HCT116 (cell line): Measurements from ENCODE around the gene MAP1LC3B.

ENCODE experiments used
- CTCF ChIP-seq, 3 experiments: fragments of 200-600 bp in 1 of 3; sonication (generic) in 1 of 3; IDR thresholded peaks in 2 of 3; conservative IDR thresholded peaks in 1 of 3; 2 replicates each; pipeline ENCODE4 v1.5.1; 2012 to 2017; ENCODE audit warnings: low read depth in 2 of 3, low read length in 2 of 3, antibody characterized with exemption in 1 of 3, borderline replicate concordance in 1 of 3, control low read depth in 1 of 3, mild to moderate bottlenecking in 1 of 3, mixed read lengths in 1 of 3, mixed run types in 1 of 3, moderate library complexity in 1 of 3; ENCODE audit not compliant: insufficient read depth in 1 of 3
- EZH2 ChIP-seq: fragments of 200-600 bp; sonication (generic); IDR thresholded peaks from 2 replicates; pipeline ENCODE4 v1.6.1; 2017; ENCODE audit warnings: antibody characterized with exemption, mixed run types
- EZH2phosphoT487 ChIP-seq: fragments of 200-600 bp; IDR thresholded peaks from 2 replicates; pipeline ENCODE4 v1.6.1; 2018; ENCODE audit warnings: antibody characterized with exemption, borderline replicate concordance
- MAX ChIP-seq: IDR thresholded peaks from 2 replicates; pipeline ENCODE4 v1.6.1; 2012
- POLR2A ChIP-seq: IDR thresholded peaks from 2 replicates; pipeline ENCODE4 v1.7.0; 2011; ENCODE audit warnings: borderline replicate concordance; ENCODE audit not compliant: insufficient read depth, insufficient read length; ENCODE audit errors: extremely low read depth
- POLR2AphosphoS5 ChIP-seq: IDR thresholded peaks from 2 replicates; pipeline ENCODE4 v1.6.1; 2011; ENCODE audit warnings: mild to moderate bottlenecking, low read depth, low read length, moderate library complexity
- REST ChIP-seq: IDR thresholded peaks from 2 replicates; pipeline ENCODE4 v1.6.1; 2012; ENCODE audit warnings: low read depth
- ZNF274 ChIP-seq: fragments of 200-500 bp; sonication (Bioruptor generic); IDR thresholded peaks from 2 replicates; pipeline ENCODE4 v1.6.1; 2014; ENCODE audit warnings: mild to moderate bottlenecking, low read depth, low read length, inconsistent platforms
- TF ChIP-seq, protein P1 (sequence below): IDR thresholded peaks from 2 replicates; pipeline ENCODE4 v1.6.1; 2012

- TF ChIP-seq CTCF (IDR thresholded peaks at IDR 0.05 in 2 of 3, conservative IDR thresholded peaks at IDR 0.05 in 1 of 3; ENCODE audit: borderline replicate concordance in 1 of 3, insufficient read depth in 1 of 3, low read depth in 2 of 3, low read length in 2 of 3) (no peak), POLR2A (no peak), POLR2AphosphoS5 (no peak), EZH2 (no peak), EZH2phosphoT487 (no peak), MAX (no peak), ZNF274 (no peak), REST (no peak)
- TF ChIP-seq, protein P1, sequence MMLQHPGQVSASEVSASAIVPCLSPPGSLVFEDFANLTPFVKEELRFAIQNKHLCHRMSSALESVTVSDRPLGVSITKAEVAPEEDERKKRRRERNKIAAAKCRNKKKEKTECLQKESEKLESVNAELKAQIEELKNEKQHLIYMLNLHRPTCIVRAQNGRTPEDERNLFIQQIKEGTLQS = no peak
These were observed 25.8 kb upstream of the MAP1LC3B start for GRCh38 chr16:87366288-87366687.
